CD4-positive, alpha-beta memory T cell (primary cell): Measurements from ENCODE around the gene LSP1. TPM values are rescaled to one million over a fixed set of nuclear protein-coding genes. Genes with fewer than 3 reads are reported as not detected.
A peak's percentile ranks its signal among the peaks of the same experiment; 100 is the strongest.

ENCODE experiments used
- CTCF ChIA-PET: fragments of 350-600 bp; sonication (Branson Sonifier 250); formaldehyde crosslinking; loops from one replicate; lab custom pipeline; 2021; ENCODE audit warnings: inconsistent platforms; ENCODE audit not compliant: partially characterized antibody; lab: Charles Lee
- POLR2A ChIA-PET: fragments of 350-600 bp; sonication (Branson Sonifier 250); formaldehyde crosslinking; loops from one replicate; lab custom pipeline; 2021; ENCODE audit not compliant: partially characterized antibody; lab: Charles Lee
- DNase-seq, 5 donors: peaks; one replicate each; pipeline versions ENCODE4 v3.0.0 to v3.0.0-alpha.2; 2020 to 2022; ENCODE audit warnings: mixed read lengths in 1 of 5
- H3K27ac ChIP-seq: one replicate; pipeline ENCODE4 v1.7.0; 2013; ENCODE audit warnings: low read depth, low read length
- H3K27me3 ChIP-seq: 2 replicates; pipeline ENCODE4 v1.7.0; 2013; ENCODE audit warnings: mild to moderate bottlenecking, low read length, moderate library complexity; ENCODE audit not compliant: insufficient read depth
- H3K36me3 ChIP-seq: 2 replicates; pipeline ENCODE4 v1.7.0; 2013; ENCODE audit warnings: mild to moderate bottlenecking, low read length, moderate library complexity; ENCODE audit not compliant: insufficient read depth
- H3K4me1 ChIP-seq: 2 replicates; pipeline ENCODE4 v1.7.0; 2013; ENCODE audit warnings: mild to moderate bottlenecking, low read length, moderate library complexity; ENCODE audit not compliant: insufficient read depth
- H3K4me3 ChIP-seq, 2 donors: one replicate each; pipeline ENCODE4 v1.7.0; 2013; ENCODE audit warnings: low read length in 2 of 2, mild to moderate bottlenecking in 1 of 2
- H3K9me3 ChIP-seq, 2 donors: one replicate each; pipeline ENCODE4 v1.7.0; 2013; ENCODE audit warnings: low read length in 2 of 2, control low read depth in 1 of 2; ENCODE audit not compliant: control insufficient read depth in 1 of 2
- H3K27ac Mint-ChIP-seq, 7 donors: one replicate each; pipeline ENCODE4 v1.8.0; 2020 to 2021; ENCODE audit warnings: mixed read lengths in 7 of 7, mild to moderate bottlenecking in 6 of 7, inconsistent platforms in 3 of 7, moderate library complexity in 3 of 7
- H3K27me3 Mint-ChIP-seq, 2 donors: one replicate each; pipeline ENCODE4 v1.8.0; 2020 to 2021; ENCODE audit warnings: mixed read lengths in 2 of 2
- H3K36me3 Mint-ChIP-seq, 2 donors: one replicate each; pipeline ENCODE4 v1.8.0; 2020 to 2021; ENCODE audit warnings: mixed read lengths in 2 of 2, inconsistent platforms in 1 of 2, mild to moderate bottlenecking in 1 of 2
- H3K4me1 Mint-ChIP-seq, 4 donors: one replicate each; pipeline ENCODE4 v1.8.0; 2020 to 2021; ENCODE audit warnings: mixed read lengths in 4 of 4, mild to moderate bottlenecking in 1 of 4
- H3K4me3 Mint-ChIP-seq, 8 donors: one replicate each; pipeline ENCODE4 v1.8.0; 2020 to 2021; ENCODE audit warnings: mixed read lengths in 8 of 8, mild to moderate bottlenecking in 7 of 8, moderate library complexity in 6 of 8, inconsistent platforms in 3 of 8
- H3K9me3 Mint-ChIP-seq, 8 donors: one replicate each; pipeline ENCODE4 v1.8.0; 2020 to 2021; ENCODE audit warnings: mixed read lengths in 8 of 8, mild to moderate bottlenecking in 5 of 8, inconsistent platforms in 3 of 8, moderate library complexity in 1 of 8
- intact Hi-C: fragments of 100-400 bp; cut with micrococcal nuclease; formaldehyde crosslinking; loops from one replicate; pipeline ENCODE4 v1.15.1; 2023
- polyA plus RNA-seq, 2 donors: library from polyadenylated mRNA; unstranded; fragments of 300-500 nt; fragmentation: Illumina TruSeq; gene quantifications; one replicate each; pipeline ENCODE4 v1.2.3, GENCODE V29; 2021
- total RNA-seq, 2 experiments: library from RNA; stranded (reverse); gene quantifications; one replicate each; pipeline ENCODE4 v1.2.3, GENCODE V29; 2021

Gene LSP1
- total and polyA plus RNA-seq, 4 experiments from 2014 or later = 253 to 435 (median 325) TPM

GRCh38 chr11:1832920-1833295, 20.0 kb upstream of the LSP1 start:
- DNase-seq = no peak

GRCh38 chr11:1834062-1834610, 18.7 kb upstream of the LSP1 start:
- Mint-ChIP-seq H3K36me3 (no peaks in the 10 kb centered on the region), H3K27me3 (peaks cover 3 to 5% of the 10 kb centered on the region in 2 donors), H3K9me3 (no peaks in the 10 kb centered on the region), H3K4me3 (no peak overlapping the region), H3K27ac (no peak overlapping the region), H3K4me1 (no peaks in the 10 kb centered on the region)
- no peaks in the 10 kb centered on the region for H3K9me3 ChIP-seq
- H3K27ac ChIP-seq = no peak overlapping the region
- no peaks in the 10 kb centered on the region for H3K36me3 ChIP-seq
- no peaks in the 10 kb centered on the region for H3K27me3 ChIP-seq
- CTCF ChIA-PET = interaction anchor here (0.6 to 10.0 kb wide), 24 partner anchors 9 to 321 kb away, joined by 3 to 351 read pairs (median 4); partner anchors contain the start of genes KRTAP5-6 and LSP1
- intact Hi-C loops = no loop called here
- DNase-seq = peak in 1 of 5 donors; percentile 18
- no peak overlapping the region for H3K4me3 ChIP-seq
- POLR2A ChIA-PET = interaction anchor here (0.6 to 3.3 kb wide), 5 partner anchors 19 to 182 kb away, joined by 3 to 25 read pairs (median 4); partner anchors contain the start of gene LSP1
- H3K4me1 ChIP-seq = peaks cover 14% of the 10 kb centered on the region

More at GRCh38 chr11:1832920-1833295, 20.0 kb upstream of the LSP1 start:
- no peaks in the 10 kb centered on the region for H3K36me3 Mint-ChIP-seq
- ChIA-PET POLR2A (interaction anchor here (0.5 to 3.3 kb wide), 5 partner anchors 21 to 674 kb away, joined by 3 to 25 read pairs (median 4); partner anchors contain the start of gene LSP1), CTCF (interaction anchor here (0.7 to 10.0 kb wide), 49 partner anchors 9 to 323 kb away, joined by 3 to 351 read pairs (median 4); partner anchors contain the start of genes H19, KRTAP5-6 and LSP1)
- H3K9me3 Mint-ChIP-seq = no peaks in the 10 kb centered on the region
- no peaks in the 10 kb centered on the region for H3K36me3 ChIP-seq
- H3K4me1 Mint-ChIP-seq = no peaks in the 10 kb centered on the region
- peak overlapping the region in 1 of 7 donors; percentile 53 for H3K27ac Mint-ChIP-seq
- H3K4me1 ChIP-seq = peaks cover 11% of the 10 kb centered on the region
- no peaks in the 10 kb centered on the region for H3K27me3 ChIP-seq
- H3K4me3 ChIP-seq = no peak overlapping the region
- no peak overlapping the region for H3K4me3 Mint-ChIP-seq
- H3K9me3 ChIP-seq = no peaks in the 10 kb centered on the region
- intact Hi-C loops = loop anchor here (1.0 kb wide), 1 partner anchor 139 kb away; no protein-coding TSS in a partner anchor
- H3K27ac ChIP-seq = no peak overlapping the region
- peaks cover 7 to 10% of the 10 kb centered on the region in 2 donors for H3K27me3 Mint-ChIP-seq

- H3K4me1 ChIP-seq = peaks cover 19% of the 10 kb centered on the region
- POLR2A ChIA-PET = interaction anchor here (0.7 to 3.3 kb wide), 3 partner anchors 18 to 141 kb away, joined by 3 to 25 read pairs (median 4); partner anchors contain the start of gene LSP1
- H3K27ac ChIP-seq = no peak within 1 kb of the TSS
- no peak within 1 kb of the TSS for H3K4me3 ChIP-seq
- CTCF ChIA-PET = interaction anchor here (0.9 to 10.0 kb wide), 12 partner anchors 10 to 316 kb away, joined by 3 to 351 read pairs (median 6); partner anchors contain the start of gene LSP1
- H3K4me3 Mint-ChIP-seq = no peak within 1 kb of the TSS
- H3K9me3 ChIP-seq = no peaks in the 10 kb centered on the region
- peaks cover 4 to 5% (median 5%) of the 10 kb centered on the region in 4 donors for H3K4me1 Mint-ChIP-seq
- peak in 1 of 5 donors; percentile 24 for DNase-seq
- H3K27me3 ChIP-seq = no peaks in the 10 kb centered on the region
- no peaks in the 10 kb centered on the region for H3K36me3 Mint-ChIP-seq
- H3K36me3 ChIP-seq = no peaks in the 10 kb centered on the region
- H3K27ac Mint-ChIP-seq = no peak within 1 kb of the TSS
- H3K27me3 Mint-ChIP-seq = peaks cover 3% of the 10 kb centered on the region in 2 donors
- H3K9me3 Mint-ChIP-seq = no peaks in the 10 kb centered on the region
- intact Hi-C loops = no loop called here
Observed at GRCh38 chr11:1834779-1835670, 17.9 kb upstream of the LSP1 start, which contains the start of gene SYT8. TSS of gene SYT8 (plus strand) at chr11:1834990. CDS start at chr11:1835106, 116 bp downstream.

- Histone ChIP-seq H3K4me1 (peaks cover 22% of the 10 kb centered on the region), H3K36me3 (no peaks in the 10 kb centered on the region), H3K9me3 (no peaks in the 10 kb centered on the region), H3K27me3 (no peaks in the 10 kb centered on the region), H3K27ac (no peak overlapping the region), H3K4me3 (no peak overlapping the region)
- Mint-ChIP-seq H3K27ac (no peak overlapping the region), H3K36me3 (no peaks in the 10 kb centered on the region), H3K27me3 (peaks cover 3% of the 10 kb centered on the region in 2 donors), H3K9me3 (no peaks in the 10 kb centered on the region), H3K4me3 (no peak overlapping the region), H3K4me1 (peaks cover 5 to 6% (median 6%) of the 10 kb centered on the region in 4 donors)
- peak in 1 of 5 donors; percentile 23 for DNase-seq
- intact Hi-C loops = no loop called here
- ChIA-PET CTCF (interaction anchor here (1.2 to 10.0 kb wide), 6 partner anchors 86 to 318 kb away, joined by 3 to 351 read pairs (median 12); no protein-coding TSS in a partner anchor), POLR2A (interaction anchor here (0.7 to 1.6 kb wide), 2 partner anchors 18 to 46 kb away, joined by 3 to 5 read pairs; no protein-coding TSS in a partner anchor)
Observed at GRCh38 chr11:1835671-1836010, 17.2 kb upstream of the LSP1 start.

GRCh38 chr11:1836011-1836945, 16.6 kb upstream of the LSP1 start:
- ChIA-PET CTCF (interaction anchor here (0.8 to 10.0 kb wide), 12 partner anchors 11 to 317 kb away, joined by 3 to 351 read pairs (median 4); no protein-coding TSS in a partner anchor), POLR2A (interaction anchor here (0.7 to 1.6 kb wide), 3 partner anchors 18 to 112 kb away, joined by 3 to 5 read pairs (median 3); no protein-coding TSS in a partner anchor)
- no peaks in the 10 kb centered on the region for H3K27me3 ChIP-seq
- peak in 1 of 5 donors; percentile 30 for DNase-seq
- H3K4me1 ChIP-seq = peaks cover 22% of the 10 kb centered on the region
- Mint-ChIP-seq H3K9me3 (no peaks in the 10 kb centered on the region), H3K4me1 (peaks cover 5 to 10% (median 6%) of the 10 kb centered on the region in 4 donors), H3K36me3 (no peaks in the 10 kb centered on the region), H3K4me3 (no peak overlapping the region), H3K27ac (peak overlapping the region in 1 of 7 donors; percentile 23), H3K27me3 (peaks cover 3% of the 10 kb centered on the region in 2 donors)
- H3K4me3 ChIP-seq = no peak overlapping the region
- intact Hi-C loops = no loop called here
- no peaks in the 10 kb centered on the region for H3K36me3 ChIP-seq
- H3K27ac ChIP-seq = no peak overlapping the region
- H3K9me3 ChIP-seq = no peaks in the 10 kb centered on the region
